DND-41 (cell line): ENCODE results near the gene CHPF.
A peak's percentile ranks its signal among the peaks of the same experiment; 100 is the strongest.

ENCODE experiments used
- ATAC-seq: fragments of 200-7000 bp; cut with Tn5 transposase; 3 replicates; pipeline ENCODE4 v1.9.1; 2021; ENCODE audit warnings: low read depth; ENCODE audit not compliant: insufficient read depth
- DNase-seq: peaks from one replicate; pipeline ENCODE4 v3.0.0-alpha.2; 2020
- H2AFZ ChIP-seq: 2 replicates; pipeline ENCODE4 v1.6.0; 2012; ENCODE audit warnings: low read depth, low read length
- H3K27ac ChIP-seq: 2 replicates; pipeline ENCODE4 v1.5.1; 2012; ENCODE audit warnings: low read length, inconsistent platforms
- H3K27me3 ChIP-seq: fragments of 200-600 bp; sonication (generic); 2 replicates; pipeline ENCODE4 v1.6.0; 2012; ENCODE audit warnings: low read length, mild to moderate bottlenecking, inconsistent platforms; ENCODE audit not compliant: insufficient read depth, poor library complexity
- H3K36me3 ChIP-seq: 2 replicates; pipeline ENCODE4 v1.5.1; 2012; ENCODE audit warnings: low read length, inconsistent platforms; ENCODE audit not compliant: insufficient read depth
- H3K4me1 ChIP-seq: 2 replicates; pipeline ENCODE4 v1.5.1; 2012; ENCODE audit warnings: mild to moderate bottlenecking, low read length; ENCODE audit not compliant: insufficient read depth
- H3K4me2 ChIP-seq: 2 replicates; pipeline ENCODE4 v1.6.0; 2012; ENCODE audit warnings: mild to moderate bottlenecking, moderate library complexity, low read length, inconsistent platforms; ENCODE audit not compliant: insufficient read depth
- H3K4me3 ChIP-seq, 2 experiments: fragments of 200-600 bp in 1 of 2; shearing (Covaris generic) in 1 of 2; 2 replicates each; pipeline ENCODE4 v1.5.1; 2012 to 2016; ENCODE audit warnings: inconsistent platforms in 2 of 2, low read length in 2 of 2, mild to moderate bottlenecking in 2 of 2, low read depth in 1 of 2, moderate library complexity in 1 of 2
- H3K79me2 ChIP-seq: 2 replicates; pipeline ENCODE4 v1.6.0; 2012; ENCODE audit warnings: low read length, inconsistent platforms; ENCODE audit not compliant: insufficient read depth
- H3K9ac ChIP-seq: 2 replicates; pipeline ENCODE4 v1.6.0; 2012; ENCODE audit warnings: low read depth, mild to moderate bottlenecking, inconsistent platforms, low read length, moderate library complexity
- H3K9me3 ChIP-seq: 2 replicates; pipeline ENCODE4 v1.5.1; 2012; ENCODE audit warnings: low read length, moderate library complexity, mild to moderate bottlenecking, inconsistent platforms; ENCODE audit not compliant: insufficient read depth, severe bottlenecking
- H4K20me1 ChIP-seq: 2 replicates; pipeline ENCODE4 v1.6.0; 2012; ENCODE audit warnings: low read length; ENCODE audit not compliant: insufficient read depth
- CTCF ChIP-seq: IDR thresholded peaks from 2 replicates; pipeline ENCODE4 v1.5.1; 2012; ENCODE audit warnings: borderline replicate concordance, low read length, moderate library complexity, mild to moderate bottlenecking; ENCODE audit not compliant: poor library complexity, severe bottlenecking; ENCODE audit errors: extremely low read depth
- EZH2 ChIP-seq: IDR thresholded peaks from 3 replicates; pipeline ENCODE4 v1.6.1; 2012; ENCODE audit warnings: borderline replicate concordance, low read depth, mild to moderate bottlenecking, moderate library complexity, low read length, inconsistent platforms; ENCODE audit not compliant: severe bottlenecking

CHPF gene

DNA sequence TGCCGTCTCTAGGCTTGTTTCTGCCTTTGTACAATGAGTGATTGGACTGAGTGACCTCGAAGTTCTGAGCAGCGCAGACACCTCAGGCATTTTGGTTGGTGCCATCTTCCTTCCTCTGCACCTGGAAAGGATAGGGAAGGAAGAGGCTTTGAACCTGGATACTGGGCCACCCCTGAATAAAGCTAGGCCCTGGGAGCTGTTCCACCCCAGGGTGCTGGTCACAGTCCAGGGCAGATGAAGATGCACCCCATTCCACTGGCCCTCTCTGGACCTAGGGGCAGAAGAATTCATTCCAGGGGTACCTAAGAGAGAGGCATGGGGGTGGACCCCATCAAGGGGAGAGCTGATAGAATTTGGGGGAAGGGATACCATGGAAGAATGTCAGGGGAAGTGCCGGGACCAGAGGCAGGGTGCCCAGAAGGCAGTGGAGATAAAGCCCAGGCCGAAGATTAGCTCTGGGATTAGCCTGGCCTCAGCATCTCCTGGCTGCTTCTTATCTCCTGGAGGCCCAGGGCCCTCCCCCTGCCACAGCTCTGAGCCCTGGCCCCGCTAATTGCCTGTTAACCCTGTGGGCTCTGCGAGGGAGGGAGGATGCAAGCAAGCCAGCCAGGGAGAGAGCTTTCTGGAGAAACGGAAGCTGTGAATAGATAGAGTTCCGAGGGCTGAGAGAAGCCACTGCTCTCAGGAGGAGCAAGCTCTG lies 17.9 kb downstream of the CHPF start:
- Histone ChIP-seq H3K36me3 (no peaks in the 10 kb centered on the region), H3K4me2 (no peak overlapping the region), H2AFZ (no peak overlapping the region), H3K27ac (no peak overlapping the region), H3K9me3 (no peaks in the 10 kb centered on the region), H3K27me3 (peaks cover 51% of the 10 kb centered on the region), H3K4me1 (peaks cover 8% of the 10 kb centered on the region), H4K20me1 (peaks cover 13% of the 10 kb centered on the region), H3K79me2 (no peaks in the 10 kb centered on the region), H3K9ac (no peak overlapping the region), H3K4me3 (no peak overlapping the region)
- TF ChIP-seq EZH2 (no peak), CTCF (no peak)
- DNase-seq, result no peak
- ATAC-seq, result no peak

GRCh38 chr2:219524817-219525216 lies 18.8 kb downstream of the CHPF start:
- no peaks in the 10 kb centered on the region for H3K9me3 ChIP-seq
- H3K4me1 ChIP-seq, result peaks cover 8% of the 10 kb centered on the region
- H4K20me1 ChIP-seq, result peaks cover 9% of the 10 kb centered on the region
- ATAC-seq (no peak), DNase-seq (no peak)
- H3K27me3 ChIP-seq, result peaks cover 48% of the 10 kb centered on the region
- no peaks in the 10 kb centered on the region for H3K36me3 ChIP-seq
- H3K9ac ChIP-seq, result no peak overlapping the region
- H3K4me2 ChIP-seq, result no peak overlapping the region
- no peak overlapping the region for H2AFZ ChIP-seq
- no peaks in the 10 kb centered on the region for H3K79me2 ChIP-seq
- H3K4me3 ChIP-seq, result no peak overlapping the region
- TF ChIP-seq EZH2 (no peak), CTCF (no peak)
- no peak overlapping the region for H3K27ac ChIP-seq

DNA sequence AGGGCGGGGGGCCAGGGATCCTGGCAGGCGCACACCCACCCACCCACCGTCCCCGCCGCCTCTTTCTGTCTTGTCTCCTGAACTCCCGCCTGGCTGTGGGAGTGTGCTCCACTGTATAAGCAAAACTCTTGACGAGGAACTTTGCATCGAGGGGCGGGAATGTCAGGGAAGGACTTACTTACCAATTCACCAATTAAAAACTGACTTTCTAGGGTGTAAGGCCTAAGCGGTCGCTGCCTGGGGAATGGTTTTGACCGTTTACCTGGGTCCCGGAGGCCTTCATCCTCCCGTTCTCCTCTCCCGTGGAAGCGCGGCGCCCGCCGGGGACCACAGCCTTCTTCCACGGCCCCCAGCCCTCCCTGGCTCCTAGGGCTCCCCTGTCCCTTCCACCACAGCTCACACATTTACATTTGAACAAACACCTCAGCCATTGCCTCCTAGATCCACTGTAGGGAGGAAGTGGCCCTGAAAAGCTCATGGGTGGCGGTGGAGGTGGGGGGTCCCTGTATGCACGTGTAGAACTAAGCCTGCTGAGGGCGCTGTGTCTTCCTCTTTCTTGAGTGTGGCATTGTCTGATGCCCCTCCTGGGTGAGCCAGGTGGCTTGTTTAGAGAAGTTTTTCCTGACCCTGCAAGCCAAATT lies 20.5 kb downstream of the CHPF start:
- H3K9ac ChIP-seq, result no peak overlapping the region
- ATAC-seq (no peak), DNase-seq (no peak)
- peaks cover 8% of the 10 kb centered on the region for H3K4me1 ChIP-seq
- H3K4me3 ChIP-seq, result no peak overlapping the region
- no peak overlapping the region for H3K27ac ChIP-seq
- peaks cover 9% of the 10 kb centered on the region for H4K20me1 ChIP-seq
- H3K4me2 ChIP-seq, result no peak overlapping the region
- H3K27me3 ChIP-seq, result peaks cover 44% of the 10 kb centered on the region
- no peak overlapping the region for H2AFZ ChIP-seq
- TF ChIP-seq EZH2, result no peak
- peak; percentile 34 for TF ChIP-seq CTCF
- no peaks in the 10 kb centered on the region for H3K36me3 ChIP-seq
- no peaks in the 10 kb centered on the region for H3K9me3 ChIP-seq
- no peaks in the 10 kb centered on the region for H3K79me2 ChIP-seq
